OCI-LY3 (cell line): Measurements from ENCODE around the gene KCNQ1.

ENCODE experiments used
- H2AFZ ChIP-seq: fragments of 200-600, 300-600 bp; shearing (Covaris generic); 2 replicates; pipeline ENCODE4 v1.6.0; 2014; ENCODE audit warnings: antibody characterized with exemption, low read depth, low read length
- H3K27ac ChIP-seq: fragments of 200-600, 300-600 bp; sonication (generic); 2 replicates; pipeline ENCODE4 v1.5.1; 2014; ENCODE audit warnings: mild to moderate bottlenecking, low read length, moderate library complexity, mixed read lengths
- H3K27me3 ChIP-seq: fragments of 200-600, 300-600 bp; sonication (generic); 2 replicates; pipeline ENCODE4 v1.6.1; 2014; ENCODE audit warnings: low read depth, low read length, mixed read lengths
- H3K36me3 ChIP-seq: fragments of 200-600, 300-600 bp; sonication (generic); replicated peaks from 2 replicates; pipeline ENCODE3; 2014; ENCODE audit warnings: low read depth, low read length, mixed read lengths
- H3K4me1 ChIP-seq: fragments of 300-600, 200-600 bp; sonication (generic); 2 replicates; pipeline ENCODE4 v1.6.1; 2014; ENCODE audit warnings: low read length, mixed read lengths
- H3K4me2 ChIP-seq: fragments of 200-600, 300-600 bp; sonication (generic); 2 replicates; pipeline ENCODE4 v1.6.1; 2014; ENCODE audit warnings: low read length, mixed read lengths
- H3K4me3 ChIP-seq: fragments of 300-600, 200-600 bp; sonication (generic); 2 replicates; pipeline ENCODE4 v1.5.1; 2014; ENCODE audit warnings: antibody characterized with exemption, mild to moderate bottlenecking, low read length, moderate library complexity
- H3K79me2 ChIP-seq: fragments of 300-600, 200-600 bp; shearing (Covaris generic); 2 replicates; pipeline ENCODE4 v1.6.1; 2014; ENCODE audit warnings: mild to moderate bottlenecking, low read length, mixed read lengths
- H3K9ac ChIP-seq: fragments of 300-600, 200-600 bp; shearing (Covaris generic); 2 replicates; pipeline ENCODE4 v1.6.0; 2014; ENCODE audit warnings: mild to moderate bottlenecking, low read length, moderate library complexity
- H3K9me3 ChIP-seq: fragments of 200-600, 300-600 bp; shearing (Covaris generic); 2 replicates; pipeline ENCODE4 v1.6.1; 2014; ENCODE audit warnings: low read length, mixed read lengths; ENCODE audit not compliant: insufficient read depth
- H4K20me1 ChIP-seq: fragments of 200-600, 300-600 bp; sonication (generic); 2 replicates; pipeline ENCODE4 v1.6.1; 2016; ENCODE audit warnings: low read length, mixed read lengths; ENCODE audit not compliant: insufficient read depth
- CTCF ChIP-seq: fragments of 200-600, 300-600 bp; sonication (generic); IDR thresholded peaks from 2 replicates; pipeline ENCODE4 v1.5.1; 2014; ENCODE audit warnings: antibody characterized with exemption, low read length, low read depth
- EZH2phosphoT487 ChIP-seq: fragments of 200-600 bp; shearing (Covaris generic); IDR thresholded peaks from 2 replicates; pipeline ENCODE4 v1.6.1; 2018; ENCODE audit warnings: antibody characterized with exemption, mixed run types, low read depth

The KCNQ1 gene

GRCh38 chr11:2690596-2691354 lies 246.0 kb downstream of the KCNQ1 start:
- Histone ChIP-seq H3K27me3 (no peaks in the 10 kb centered on the region), H4K20me1 (peaks cover 99% of the 10 kb centered on the region), H3K4me3 (no peak overlapping the region), H3K27ac (no peak overlapping the region), H3K9ac (no peak overlapping the region), H3K36me3 (no peaks in the 10 kb centered on the region), H3K79me2 (peaks cover 82% of the 10 kb centered on the region), H3K9me3 (no peaks in the 10 kb centered on the region), H2AFZ (no peak overlapping the region), H3K4me1 (no peaks in the 10 kb centered on the region), H3K4me2 (no peak overlapping the region)
- TF ChIP-seq CTCF (no peak), EZH2phosphoT487 (no peak)

GRCh38 chr11:2691355-2691761 lies 246.6 kb downstream of the KCNQ1 start:
- Histone ChIP-seq H3K27ac (no peak overlapping the region), H3K9me3 (no peaks in the 10 kb centered on the region), H3K27me3 (no peaks in the 10 kb centered on the region), H2AFZ (no peak overlapping the region), H3K36me3 (no peaks in the 10 kb centered on the region), H3K4me3 (no peak overlapping the region), H3K9ac (no peak overlapping the region), H3K4me2 (no peak overlapping the region), H3K4me1 (no peaks in the 10 kb centered on the region), H4K20me1 (peaks cover 99% of the 10 kb centered on the region), H3K79me2 (peaks cover 88% of the 10 kb centered on the region)
- TF ChIP-seq EZH2phosphoT487 (no peak), CTCF (no peak)

GRCh38 chr11:2691991-2692875 lies 247.4 kb downstream of the KCNQ1 start:
- Histone ChIP-seq H3K4me1 (peaks cover under 1% of the 10 kb centered on the region), H3K9me3 (no peaks in the 10 kb centered on the region), H3K79me2 (peaks cover 96% of the 10 kb centered on the region), H3K27me3 (no peaks in the 10 kb centered on the region), H2AFZ (no peak overlapping the region), H3K36me3 (no peaks in the 10 kb centered on the region), H4K20me1 (peaks cover 99% of the 10 kb centered on the region), H3K4me3 (no peak overlapping the region), H3K27ac (no peak overlapping the region), H3K9ac (no peak overlapping the region), H3K4me2 (no peak overlapping the region)
- peak; percentile 39 for TF ChIP-seq CTCF
- TF ChIP-seq EZH2phosphoT487, result no peak
